Stimulated activated CD4-positive, alpha-beta T cell treated with anti-CD3 and anti-CD28 coated beads, Interleukin-1b, Interleukin-23, amount 100 ng/mL, for 48 hours (primary cell): ENCODE measurements around the gene LRRC27.
"Not testable (repeated sequence)": the region's sequence is repeated elsewhere in the genome, so short reads cannot be mapped to it uniquely, and the experiment has no call there.

Source experiments
- DNase-seq: peaks from one replicate; pipeline ENCODE4 v3.0.0-alpha.2; 2020

LRRC27 gene

GRCh38 chr10:132376394-132376851 lies 44.4 kb downstream of the LRRC27 start:
- no peak for DNase-seq

GRCh38 chr10:132377326-132377725 lies 45.3 kb downstream of the LRRC27 start:
- no peak for DNase-seq

DNA sequence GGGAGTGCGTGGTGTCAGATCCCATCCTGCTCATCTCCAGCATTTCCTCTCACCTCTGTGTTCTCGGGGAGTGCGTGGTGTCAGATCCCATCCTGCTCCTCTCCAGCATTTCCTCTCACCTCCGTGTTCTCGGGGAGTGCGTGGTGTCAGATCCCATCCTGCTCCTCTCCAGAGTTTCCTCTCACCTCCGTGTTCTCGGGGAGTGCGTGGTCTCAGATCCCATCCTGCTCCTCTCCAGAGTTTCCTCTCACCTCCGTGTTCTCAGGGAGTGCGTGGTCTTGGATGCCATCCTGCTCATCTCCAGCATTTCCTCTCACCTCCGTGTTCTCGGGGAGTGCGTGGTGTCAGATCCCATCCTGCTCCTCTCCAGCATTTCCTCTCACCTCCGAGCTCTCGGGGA lies 47.0 kb downstream of the LRRC27 start:
- DNase-seq, result not testable (repeated sequence)

DNA sequence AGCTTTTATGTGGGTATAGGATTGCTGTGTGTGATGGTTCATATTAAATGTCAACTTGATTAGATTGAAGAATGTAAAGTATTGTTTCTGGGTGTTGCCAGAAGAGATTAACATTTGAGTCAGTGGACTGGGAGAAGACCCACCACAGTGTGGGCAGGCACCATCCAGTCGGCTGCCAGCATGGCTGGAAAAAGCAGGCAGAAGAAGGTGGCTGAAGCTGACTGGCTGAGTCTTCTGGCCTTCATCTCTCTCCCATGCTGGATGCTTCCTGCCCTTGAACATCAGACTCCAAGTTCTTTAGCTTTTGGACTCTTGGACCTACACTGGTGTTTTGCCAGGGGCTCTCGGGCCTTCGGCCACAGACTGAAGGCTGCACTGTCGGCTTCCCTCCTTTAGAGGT lies 49.0 kb downstream of the LRRC27 start:
- DNase-seq, result not testable (repeated sequence)

DNA sequence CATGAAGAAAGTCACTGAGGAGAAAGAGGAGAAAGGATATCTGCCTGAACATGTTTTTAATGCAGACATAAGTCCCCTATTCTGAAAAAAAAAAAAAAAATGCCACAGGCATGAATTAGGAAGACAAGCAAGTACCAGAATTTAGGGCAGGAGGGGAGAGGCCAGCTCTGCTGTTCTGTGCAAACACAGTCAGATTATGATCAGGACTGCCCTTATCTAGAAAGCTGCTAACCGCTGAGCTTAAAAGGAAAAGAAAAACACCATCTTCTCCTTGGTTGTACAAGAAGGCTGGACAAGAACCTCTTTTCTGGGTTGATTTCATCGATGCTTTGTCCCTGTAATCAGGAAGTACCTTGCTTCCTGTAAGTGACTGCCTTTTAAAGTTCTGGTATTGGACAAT lies 49.7 kb downstream of the LRRC27 start:
- no peak for DNase-seq

- DNase-seq, result no peak
These were observed 50.4 kb downstream of the LRRC27 start for GRCh38 chr10:132382231-132382922.

DNA sequence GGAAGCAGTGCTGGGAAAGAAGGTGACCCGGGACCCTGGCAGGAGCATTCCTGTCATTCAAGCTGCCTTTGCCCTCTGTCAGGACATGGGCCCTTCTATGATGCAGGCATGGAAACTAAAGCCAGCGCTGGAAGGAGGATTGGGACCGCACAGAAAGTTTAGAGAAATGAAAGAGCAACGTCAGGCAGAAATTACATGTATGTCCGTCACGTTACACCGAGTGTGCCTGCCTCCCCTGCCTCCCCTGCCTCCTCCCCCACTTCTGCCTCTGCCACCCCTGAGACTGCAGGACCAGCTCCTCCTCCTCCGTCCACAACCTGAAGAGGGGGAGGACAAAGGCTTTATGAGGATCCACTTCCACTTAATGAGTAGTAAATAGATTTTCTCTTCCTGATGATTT lies 51.1 kb downstream of the LRRC27 start:
- DNase-seq, result no peak

DNA sequence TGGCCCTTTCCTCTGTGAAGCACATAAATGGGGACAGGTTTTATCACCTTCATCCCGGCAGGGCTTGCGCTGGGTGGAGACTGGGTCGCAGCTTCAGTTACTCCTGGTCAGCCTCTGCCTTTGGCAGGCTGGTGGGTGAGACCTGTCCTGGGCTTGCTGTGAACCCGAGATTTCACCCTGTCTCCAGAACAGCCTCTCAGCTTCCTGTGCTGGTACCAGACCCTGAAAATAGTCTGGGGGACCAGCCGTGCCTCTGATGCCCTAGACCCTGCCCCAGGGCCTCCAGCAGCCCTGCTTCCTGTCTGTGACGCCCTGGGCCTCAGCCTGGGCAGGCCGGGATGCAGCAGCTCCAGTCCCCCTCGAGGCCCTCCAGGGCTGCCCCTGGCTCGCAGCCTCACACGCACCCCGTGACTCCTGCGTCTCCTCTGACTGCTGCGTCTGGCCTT lies 51.8 kb downstream of the LRRC27 start:
- no peak for DNase-seq

GRCh38 chr10:132384618-132385388 lies 52.8 kb downstream of the LRRC27 start:
- DNase-seq, result no peak

- no peak for DNase-seq
These were observed 53.3 kb downstream of the LRRC27 start for GRCh38 chr10:132385389-132385667.

- no peak for DNase-seq
These were observed 53.9 kb downstream of the LRRC27 start for GRCh38 chr10:132385721-132386418.

GRCh38 chr10:132386419-132386831 lies 54.4 kb downstream of the LRRC27 start:
- DNase-seq, result no peak

DNA sequence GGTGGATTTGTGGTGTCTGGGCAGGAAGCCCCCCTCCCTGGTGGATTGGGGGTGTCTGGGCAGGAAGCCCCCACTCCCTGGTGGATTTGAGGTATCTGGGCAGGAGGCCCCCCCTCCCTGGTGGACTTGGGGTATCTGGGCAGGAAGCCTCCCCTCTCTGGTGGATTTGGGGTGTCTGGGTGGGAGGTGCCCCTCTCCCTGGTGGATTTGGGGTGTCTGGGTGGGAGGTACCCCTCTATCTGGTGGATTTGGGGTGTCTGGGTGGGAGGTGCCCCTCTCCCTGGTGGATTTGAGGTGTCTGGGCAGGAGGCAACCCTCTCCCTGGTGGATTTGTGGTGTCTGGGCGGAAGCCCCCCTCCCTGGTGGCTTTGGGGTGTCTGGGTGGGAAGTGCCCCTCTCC lies 54.9 kb downstream of the LRRC27 start:
- DNase-seq, result not testable (repeated sequence)

GRCh38 chr10:132387764-132388210 lies 55.8 kb downstream of the LRRC27 start:
- DNase-seq, result peak; percentile 69

GRCh38 chr10:132388891-132389432 lies 57.0 kb downstream of the LRRC27 start:
- no peak for DNase-seq

DNA sequence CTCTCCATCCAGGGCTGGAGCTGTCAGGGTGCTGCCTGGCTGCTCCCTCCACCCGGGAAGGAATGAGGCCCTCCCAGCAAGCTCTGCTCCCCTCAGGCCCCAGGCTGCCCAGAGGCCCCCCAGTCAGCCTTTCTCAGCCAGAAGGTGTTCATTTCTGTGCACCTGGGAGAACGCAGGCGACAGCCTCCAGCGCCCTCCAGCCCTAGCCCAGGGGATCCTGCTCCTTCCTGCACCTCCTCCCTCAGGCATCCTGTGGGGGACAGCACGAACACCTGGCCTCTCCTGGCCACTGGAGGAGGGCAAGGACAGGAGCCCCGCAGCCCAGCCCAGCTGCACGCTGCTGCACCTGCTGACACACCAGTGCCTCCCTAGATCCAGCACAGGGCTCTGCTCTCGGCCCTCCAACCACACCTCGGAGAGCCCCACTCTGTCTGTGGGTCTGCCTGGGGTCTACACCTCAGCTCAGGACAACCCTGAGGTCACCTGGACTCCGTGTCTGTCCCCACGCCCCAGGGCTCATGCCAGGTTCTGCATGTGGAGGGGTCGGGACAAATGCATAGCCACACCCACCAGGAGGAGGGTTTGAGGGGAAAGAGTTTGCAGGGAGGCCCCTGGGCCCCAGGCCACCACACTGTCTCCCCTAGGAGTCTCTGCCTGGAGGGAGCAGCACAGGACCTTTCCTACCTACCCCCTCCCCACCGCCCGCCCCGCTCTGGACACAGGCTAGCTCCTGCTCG lies 57.6 kb downstream of the LRRC27 start:
- no peak for DNase-seq

DNA sequence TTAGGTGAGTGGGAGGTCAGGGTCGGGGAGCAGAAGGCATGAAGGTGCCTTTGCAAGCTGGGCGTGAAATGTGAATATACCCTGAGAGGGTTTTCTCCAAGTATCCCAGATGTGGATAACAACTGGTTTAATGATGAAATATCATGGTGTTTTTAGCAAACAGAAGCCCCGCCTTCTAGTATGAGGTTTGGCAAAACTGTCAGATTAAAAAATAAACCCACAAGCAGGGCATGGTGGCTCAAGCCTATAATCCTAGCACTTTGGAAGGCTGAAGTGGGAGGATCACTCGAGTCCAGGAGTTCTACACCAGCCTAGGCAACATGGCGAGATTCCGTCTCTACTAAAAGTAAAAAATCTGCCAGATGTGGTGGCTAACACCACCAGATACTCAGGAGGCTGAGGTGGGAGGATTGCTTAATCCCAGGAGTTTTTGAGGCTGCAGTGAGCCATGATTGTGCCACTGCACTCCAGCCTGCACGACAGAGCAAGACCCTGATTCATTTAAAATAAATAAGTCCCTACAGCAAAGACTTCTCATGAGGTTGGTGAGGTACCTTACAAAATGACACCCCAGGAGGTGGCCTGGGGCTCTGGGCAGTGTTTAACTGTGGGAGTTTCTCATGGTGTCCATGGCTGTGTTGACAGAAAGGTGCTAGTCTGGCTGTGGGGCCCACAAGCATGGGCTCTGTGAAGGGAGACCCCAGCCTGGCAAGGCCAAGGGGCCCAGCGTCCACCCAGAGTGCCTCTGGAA lies 58.4 kb downstream of the LRRC27 start:
- DNase-seq, result no peak

GRCh38 chr10:132390921-132391675 lies 59.1 kb downstream of the LRRC27 start:
- DNase-seq, result no peak

DNA sequence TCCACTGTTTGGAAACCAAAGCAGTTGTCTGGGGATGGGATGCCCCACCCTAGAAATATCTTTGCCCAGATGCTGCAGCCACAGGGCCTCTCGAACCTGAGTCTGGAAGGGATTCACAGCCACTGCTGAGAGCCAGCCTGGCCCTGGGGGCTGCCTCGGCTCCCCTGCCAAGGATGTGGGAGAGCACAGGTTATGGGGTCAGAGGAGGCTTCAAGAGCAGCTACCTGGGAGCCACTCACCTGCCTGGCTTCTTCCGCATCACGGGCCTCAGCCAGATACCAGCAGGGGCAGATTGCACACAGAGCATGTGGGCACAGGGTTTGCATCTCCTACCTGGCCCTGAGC lies 59.7 kb downstream of the LRRC27 start:
- no peak for DNase-seq

GRCh38 chr10:132392184-132392800 lies 60.3 kb downstream of the LRRC27 start:
- no peak for DNase-seq
